DMS 273 (cell line): ENCODE results near the gene ABHD15.

Experiments used
- DNase-seq: peaks from one replicate; lab custom pipeline; 2025; ENCODE audit not compliant: unreplicated experiment; lab: John Stamatoyannopoulos, UW

The ABHD15 gene

DNA sequence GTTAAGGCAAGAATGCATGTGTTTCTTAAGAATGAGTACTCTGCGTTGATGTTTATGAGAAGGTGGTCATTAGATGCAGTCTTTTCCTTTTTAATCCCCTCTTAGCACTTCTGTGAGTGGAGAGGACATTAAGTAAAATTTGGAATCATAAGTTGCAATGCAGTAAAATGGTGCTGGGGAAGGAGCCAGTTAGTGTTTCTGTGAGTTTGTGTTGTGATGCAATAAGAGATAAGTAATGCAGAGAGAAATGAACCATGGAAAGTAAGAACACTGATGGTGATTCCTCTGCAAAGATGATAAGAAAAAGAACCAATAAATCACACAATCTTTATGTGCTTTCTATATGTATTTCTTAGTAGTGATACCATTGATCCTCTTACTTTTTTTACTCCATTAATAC, 20.0 kb downstream of the ABHD15 start:
- DNase-seq, result no peak

DNA sequence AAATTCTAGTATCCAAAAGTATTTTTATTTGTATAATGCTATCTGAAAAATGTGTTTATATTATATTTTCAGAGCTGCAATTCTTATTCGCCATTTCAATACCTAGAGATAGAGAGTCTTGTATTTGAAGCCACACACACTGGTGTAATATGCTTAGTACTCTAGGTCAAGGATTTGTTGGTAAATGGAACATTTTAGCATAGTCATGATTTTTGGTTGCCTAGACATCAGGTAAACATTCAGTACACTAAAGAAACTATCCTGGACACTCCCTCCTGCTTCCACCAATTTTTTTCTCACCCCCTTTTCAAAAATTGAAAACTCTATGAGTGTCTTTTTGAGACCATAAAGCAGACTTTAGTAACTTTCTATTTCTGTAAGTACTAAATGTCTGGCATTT, 20.8 kb downstream of the ABHD15 start:
- no peak for DNase-seq

DNA sequence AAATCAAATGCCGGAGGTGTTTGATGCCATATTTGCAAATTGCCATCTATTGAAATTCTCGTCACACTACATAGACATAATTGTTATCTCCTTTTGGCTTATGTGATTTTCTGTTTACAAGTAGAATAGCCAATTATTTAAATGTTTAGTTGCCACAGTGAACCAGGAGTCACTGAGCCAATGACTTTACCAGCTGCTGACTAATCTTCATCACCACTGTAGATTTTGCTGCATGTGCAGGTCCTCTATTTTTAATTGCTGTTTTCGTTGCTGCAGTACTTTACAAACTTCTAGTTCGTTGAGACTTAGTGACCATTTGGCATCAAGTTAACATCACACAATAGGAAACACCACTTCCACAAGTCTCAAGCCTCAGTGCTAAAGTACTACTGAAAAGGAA, 22.8 kb downstream of the ABHD15 start:
- DNase-seq, result no peak

GRCh38 chr17:29533976-29534375, 32.9 kb downstream of the ABHD15 start:
- DNase-seq, result no peak

DNA sequence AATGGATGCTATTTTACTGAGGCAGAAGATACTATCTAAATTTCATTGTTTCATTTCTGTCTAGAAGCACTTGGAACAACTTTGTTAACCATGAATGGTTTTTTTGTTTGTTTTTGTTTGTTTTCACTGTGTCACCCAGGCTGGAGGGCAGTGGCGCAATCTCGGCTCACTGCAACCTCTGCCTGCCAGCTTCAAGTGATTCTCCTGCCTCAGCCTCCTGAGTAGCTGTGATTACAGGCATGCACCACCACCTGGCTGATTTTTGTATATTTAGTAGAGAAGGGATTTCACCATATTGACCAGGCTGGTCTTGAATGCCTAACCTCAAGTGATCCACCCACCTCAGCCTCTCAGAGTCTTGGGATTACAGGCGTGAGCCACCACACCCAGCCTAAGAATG, 40.5 kb downstream of the ABHD15 start:
- DNase-seq, result no peak

DNA sequence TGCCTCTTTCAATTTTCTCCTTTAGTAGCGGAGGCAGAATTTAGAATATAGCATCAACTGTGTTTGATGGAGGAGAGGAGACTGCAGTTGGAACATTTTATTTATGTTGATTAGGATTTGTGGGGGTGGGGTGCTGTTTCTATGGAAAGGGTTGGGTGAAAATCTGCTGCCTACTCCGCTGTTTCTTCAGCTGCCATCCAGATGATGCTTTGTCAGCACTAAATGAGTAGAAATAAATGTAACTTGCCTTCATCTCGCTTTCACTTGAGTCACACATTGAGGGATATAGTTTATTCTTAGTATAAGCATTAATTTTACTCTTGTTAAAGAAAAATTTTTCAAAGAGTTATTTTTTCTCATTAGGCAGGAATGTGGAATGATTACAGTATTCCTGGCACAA, 42.1 kb downstream of the ABHD15 start:
- DNase-seq, result no peak

GRCh38 chr17:29518359-29518758, 48.5 kb downstream of the ABHD15 start:
- DNase-seq, result no peak

DNA sequence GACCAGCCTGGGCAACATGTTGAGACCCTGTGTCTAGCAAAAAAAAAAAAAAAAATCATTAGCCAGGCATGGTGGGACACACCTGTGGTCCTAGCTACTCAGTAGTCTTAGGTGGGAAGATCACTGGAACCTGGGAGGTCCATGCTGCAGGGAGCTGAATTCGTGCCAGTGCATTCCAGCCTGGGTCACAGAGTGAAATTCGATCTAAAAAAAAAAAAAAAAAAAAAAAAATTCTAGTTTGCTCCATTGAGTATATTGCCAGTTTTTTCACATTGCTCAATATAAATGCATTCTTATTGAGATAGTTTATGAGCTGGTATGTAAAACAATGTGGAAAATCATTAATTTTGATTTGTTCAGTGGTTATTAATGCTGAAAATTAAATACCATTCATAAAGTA, 52.0 kb downstream of the ABHD15 start:
- no peak for DNase-seq

GRCh38 chr17:29510953-29511352, 55.9 kb downstream of the ABHD15 start:
- DNase-seq, result no peak
